Transverse colon (tissue), 4 donors: ENCODE data around the gene PRR20C. TPM values are rescaled to one million over a fixed set of nuclear protein-coding genes. Genes with fewer than 3 reads are reported as not detected.

ENCODE experiments used
- DNase-seq: peaks from one replicate; pipeline ENCODE4 v3.0.0-alpha.2; 2019
- H3K27ac ChIP-seq, 4 donors: fragments of 200-600 bp; sonication (generic); 2 replicates each; pipeline ENCODE4 v1.5.1; 2016 to 2018; ENCODE audit warnings: inconsistent platforms in 4 of 4
- H3K27me3 ChIP-seq: fragments of 200-600 bp; sonication (generic); 2 replicates; pipeline ENCODE4 v1.5.1; 2017; ENCODE audit warnings: inconsistent platforms
- H3K36me3 ChIP-seq, 4 donors: fragments of 200-600 bp; sonication (generic); 2 replicates each; pipeline ENCODE4 v1.5.1; 2017 to 2019; ENCODE audit warnings: inconsistent platforms in 4 of 4
- H3K4me1 ChIP-seq, 4 donors: fragments of 200-600 bp; sonication (generic); 2 replicates each; pipeline ENCODE4 v1.5.1; 2017 to 2020; ENCODE audit warnings: inconsistent platforms in 4 of 4
- H3K4me3 ChIP-seq, 4 donors: fragments of 200-600 bp; sonication (generic); 1 replicate in 1 of 4; 2 replicates in 3 of 4; pipeline versions ENCODE4 v1.5.1 to v1.6.1; 2017 to 2019; ENCODE audit warnings: inconsistent platforms in 4 of 4
- H3K9me3 ChIP-seq, 2 donors: fragments of 200-600 bp; sonication (generic); 2 replicates each; pipeline ENCODE4 v1.5.1; 2017 to 2019; ENCODE audit warnings: inconsistent platforms in 2 of 2
- CTCF ChIP-seq, 5 experiments: fragments of 200-600 bp in 3 of 5; fragments of 450-650 bp in 2 of 5; sonication (generic) in 3 of 5; IDR thresholded peaks; 1 replicate in 2 of 5; 2 replicates in 3 of 5; pipeline ENCODE4 v1.5.1; 2016 to 2017; ENCODE audit warnings: antibody characterized with exemption in 5 of 5, inconsistent platforms in 3 of 5, mild to moderate bottlenecking in 2 of 5, moderate library complexity in 1 of 5
- EP300 ChIP-seq: sonication (generic); formaldehyde crosslinking; IDR thresholded peaks from one replicate; pipeline ENCODE4 v1.6.1; 2017; ENCODE audit warnings: antibody characterized with exemption, low read depth
- POLR2A ChIP-seq: fragments of 450-650 bp; IDR thresholded peaks from one replicate; pipeline ENCODE4 v1.6.1; 2016; ENCODE audit warnings: antibody characterized with exemption, mild to moderate bottlenecking, moderate library complexity
- POLR2AphosphoS5 ChIP-seq, 3 donors: sonication (generic); formaldehyde crosslinking; IDR thresholded peaks; one replicate each; pipeline ENCODE4 v1.6.1; 2016; ENCODE audit warnings: antibody characterized with exemption in 3 of 3
- WGBS, 2 donors: methylation state at CpG; one replicate each; pipeline ENCODE4 v1.1.5; 2018; ENCODE audit warnings: low coverage in 1 of 2; 5-methylcytosine and 5-hydroxymethylcytosine counted together
- in situ Hi-C, 4 donors: fragments of 200-750 bp; cut with MboI; loops; one replicate each; pipeline versions ENCODE4 v1.15.0 to v1.15.1; 2017; ENCODE audit warnings: low sequenced_read_pairs in 3 of 4, low pct_ligation_motif_present in 1 of 4, low pct_unique_long_range_greater_than_20kb in 1 of 4
- intact Hi-C: fragments of 100-400 bp; cut with DNase I; formaldehyde crosslinking; loops from one replicate; pipeline ENCODE4 v1.15.1; 2023; ENCODE audit warnings: low total_unique reads
- small RNA-seq, 4 donors: library from RNA; depleted of rRNA; stranded (forward); fragments of <200 nt; gene quantifications; one replicate each; pipeline ENCODE3, GENCODE V24; 2016
- total RNA-seq, 4 donors: library from RNA; depleted of rRNA; stranded (reverse); fragments of >200 nt; gene quantifications; one replicate each; pipeline ENCODE4 v1.1.0, GENCODE V29; 2016

The PRR20C gene
- total RNA-seq, 4 donors from 2014 or later, result not detected

GRCh38 chr13:57191667-57192066, 37.8 kb downstream of the PRR20C start:
- H3K4me3 ChIP-seq, result no peak overlapping the region
- no peaks in the 10 kb centered on the region for H3K36me3 ChIP-seq
- H3K4me1 ChIP-seq, result no peaks in the 10 kb centered on the region
- no peak for TF ChIP-seq CTCF (IDR thresholded peaks at IDR 0.05)
- no peak for TF ChIP-seq POLR2AphosphoS5 (IDR thresholded peaks at IDR 0.05)
- no peak for TF ChIP-seq EP300
- no peak for TF ChIP-seq POLR2A
- in situ Hi-C loops, result no loop called here
- intact Hi-C loops, result no loop called here
- no peak for DNase-seq
- 83 to 90% methylated on average over 1 of the region's 1 CpG for WGBS, 2 donors
- no peaks in the 10 kb centered on the region for H3K9me3 ChIP-seq
- H3K27me3 ChIP-seq, result no peaks in the 10 kb centered on the region
- H3K27ac ChIP-seq, result no peak overlapping the region

Small RNA genes lying within 50 kb of the gene (small RNA-seq; reads per million reads assigned to genes)
- 0 reads per million in 4 donors for gene PRR20FP

Other genes starting within 250 kb of the PRR20C start
- not detected for gene PRR20A, start 13.1 kb upstream of the PRR20C start, total RNA-seq
- not detected for gene PRR20B, start 6.6 kb upstream of the PRR20C start, total RNA-seq
- not detected for gene PRR20D, start 6.6 kb downstream of the PRR20C start, total RNA-seq
- not detected for gene PRR20E, start 13.1 kb downstream of the PRR20C start, total RNA-seq